ENCODE results near the gene HIBADH.

DNA sequence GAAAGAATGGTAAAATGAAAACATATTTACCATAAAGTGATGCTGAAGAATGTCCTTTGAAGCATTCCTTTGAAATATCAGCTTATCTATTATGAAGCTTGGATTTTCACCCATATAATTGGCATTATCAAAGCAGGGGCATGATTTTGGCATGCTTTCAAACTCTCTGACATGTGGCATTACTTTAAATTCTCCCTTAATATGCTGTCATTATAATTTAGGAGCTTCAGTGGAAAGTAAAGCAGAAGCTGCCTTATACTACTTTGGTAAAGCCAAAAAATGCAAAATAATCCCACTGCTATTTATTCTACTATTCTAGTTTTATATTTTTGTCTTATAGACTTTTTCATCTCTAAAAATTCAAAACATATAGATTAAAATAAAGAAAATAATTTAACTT lies 28.0 kb upstream of the HIBADH start:
- TF ChIP-seq CTCF (conservative IDR thresholded peaks at IDR 0.05; ENCODE audit: low read length) (no peak), EZH2phosphoT487 (IDR thresholded peaks at IDR 0.05; ENCODE audit: borderline replicate concordance, low read depth, low read length) (no peak)
